ENCODE data around the gene MYB. TPM values are rescaled to one million over a fixed set of nuclear protein-coding genes. Genes with fewer than 3 reads are reported as not detected.
A peak's percentile ranks its signal among the peaks of the same experiment; 100 is the strongest.
"Not testable (repeated sequence)": the region's sequence is repeated elsewhere in the genome, so short reads cannot be mapped to it uniquely, and the experiment has no call there.

MYB gene
- 4.8 TPM for total RNA-seq

- Histone ChIP-seq H3K4me1 (ENCODE audit: insufficient read depth, low read length) (peaks cover 35% of the 10 kb centered on the region), H3K27me3 (ENCODE audit: insufficient read depth, low read length) (no peaks in the 10 kb centered on the region), H3K9me3 (ENCODE audit: low read depth, low read length) (no peaks in the 10 kb centered on the region), H3K4me3 (ENCODE audit: low read length) (peak within 1 kb of the TSS; percentile 78)
Observed at GRCh38 chr6:135180542-135181332, at the start of gene MYB. Gene MYB (plus strand): TSS chr6:135181308. CDS start chr6:135181514, 206 bp downstream.

GRCh38 chr6:135132776-135133175, 48.3 kb upstream of the MYB start:
- peaks cover 24% of the 10 kb centered on the region for H3K4me1 ChIP-seq (ENCODE audit: insufficient read depth, low read length)
- no peak overlapping the region for H3K4me3 ChIP-seq (ENCODE audit: low read length)
- H3K9me3 ChIP-seq (ENCODE audit: low read depth, low read length): no peaks in the 10 kb centered on the region
- H3K27me3 ChIP-seq (ENCODE audit: insufficient read depth, low read length): no peaks in the 10 kb centered on the region

- H3K27me3 ChIP-seq (ENCODE audit: insufficient read depth, low read length): no peaks in the 10 kb centered on the region
- H3K9me3 ChIP-seq (ENCODE audit: low read depth, low read length): no peaks in the 10 kb centered on the region
- H3K4me1 ChIP-seq (ENCODE audit: insufficient read depth, low read length): peaks cover 3% of the 10 kb centered on the region
- no peak overlapping the region for H3K4me3 ChIP-seq (ENCODE audit: low read length)
Observed at GRCh38 chr6:135135835-135136234, 45.3 kb upstream of the MYB start.

GRCh38 chr6:135137826-135138225, 43.3 kb upstream of the MYB start:
- Histone ChIP-seq H3K4me3 (ENCODE audit: low read length) (no peak overlapping the region), H3K27me3 (ENCODE audit: insufficient read depth, low read length) (no peaks in the 10 kb centered on the region), H3K4me1 (ENCODE audit: insufficient read depth, low read length) (peaks cover 11% of the 10 kb centered on the region), H3K9me3 (ENCODE audit: low read depth, low read length) (no peaks in the 10 kb centered on the region)

- Histone ChIP-seq H3K27me3 (ENCODE audit: insufficient read depth, low read length) (no peaks in the 10 kb centered on the region), H3K4me3 (ENCODE audit: low read length) (no peak overlapping the region), H3K9me3 (ENCODE audit: low read depth, low read length) (no peaks in the 10 kb centered on the region), H3K4me1 (ENCODE audit: insufficient read depth, low read length) (peaks cover 15% of the 10 kb centered on the region)
Observed at GRCh38 chr6:135141182-135141581, 39.9 kb upstream of the MYB start.

GRCh38 chr6:135141728-135142127, 39.4 kb upstream of the MYB start:
- H3K27me3 ChIP-seq (ENCODE audit: insufficient read depth, low read length): no peaks in the 10 kb centered on the region
- H3K4me3 ChIP-seq (ENCODE audit: low read length): no peak overlapping the region
- H3K4me1 ChIP-seq (ENCODE audit: insufficient read depth, low read length): peaks cover 18% of the 10 kb centered on the region
- no peaks in the 10 kb centered on the region for H3K9me3 ChIP-seq (ENCODE audit: low read depth, low read length)

- H3K9me3 ChIP-seq (ENCODE audit: low read depth, low read length); H3K27me3 ChIP-seq (ENCODE audit: insufficient read depth, low read length): not testable (repeated sequence)
- peaks cover 18% of the 10 kb centered on the region for H3K4me1 ChIP-seq (ENCODE audit: insufficient read depth, low read length)
Observed at GRCh38 chr6:135142232-135142631, 38.9 kb upstream of the MYB start.

GRCh38 chr6:135144673-135145062, 36.4 kb upstream of the MYB start:
- H3K4me3 ChIP-seq (ENCODE audit: low read length): no peak overlapping the region
- H3K9me3 ChIP-seq (ENCODE audit: low read depth, low read length): no peaks in the 10 kb centered on the region
- no peaks in the 10 kb centered on the region for H3K27me3 ChIP-seq (ENCODE audit: insufficient read depth, low read length)
- H3K4me1 ChIP-seq (ENCODE audit: insufficient read depth, low read length): peaks cover 23% of the 10 kb centered on the region

More at GRCh38 chr6:135142232-135142631, 38.9 kb upstream of the MYB start:
- H3K4me3 ChIP-seq (ENCODE audit: low read length): not testable (repeated sequence)

GRCh38 chr6:135145063-135145800, 35.9 kb upstream of the MYB start:
- Histone ChIP-seq H3K27me3 (ENCODE audit: insufficient read depth, low read length) (no peaks in the 10 kb centered on the region), H3K4me3 (ENCODE audit: low read length) (peak overlapping the region; percentile 29), H3K4me1 (ENCODE audit: insufficient read depth, low read length) (peaks cover 23% of the 10 kb centered on the region), H3K9me3 (ENCODE audit: low read depth, low read length) (no peaks in the 10 kb centered on the region)

GRCh38 chr6:135146162-135146934, 34.8 kb upstream of the MYB start:
- Histone ChIP-seq H3K27me3 (ENCODE audit: insufficient read depth, low read length) (no peaks in the 10 kb centered on the region), H3K9me3 (ENCODE audit: low read depth, low read length) (no peaks in the 10 kb centered on the region), H3K4me3 (ENCODE audit: low read length) (no peak overlapping the region), H3K4me1 (ENCODE audit: insufficient read depth, low read length) (peaks cover 23% of the 10 kb centered on the region)

GRCh38 chr6:135147637-135148592, 33.2 kb upstream of the MYB start:
- Histone ChIP-seq H3K4me3 (ENCODE audit: low read length) (no peak overlapping the region), H3K9me3 (ENCODE audit: low read depth, low read length) (no peaks in the 10 kb centered on the region), H3K27me3 (ENCODE audit: insufficient read depth, low read length) (no peaks in the 10 kb centered on the region), H3K4me1 (ENCODE audit: insufficient read depth, low read length) (peaks cover 15% of the 10 kb centered on the region)

GRCh38 chr6:135148889-135149288, 32.2 kb upstream of the MYB start:
- Histone ChIP-seq H3K4me3 (ENCODE audit: low read length) (no peak overlapping the region), H3K27me3 (ENCODE audit: insufficient read depth, low read length) (no peaks in the 10 kb centered on the region), H3K9me3 (ENCODE audit: low read depth, low read length) (no peaks in the 10 kb centered on the region), H3K4me1 (ENCODE audit: insufficient read depth, low read length) (peaks cover 15% of the 10 kb centered on the region)

- peaks cover 15% of the 10 kb centered on the region for H3K4me1 ChIP-seq (ENCODE audit: insufficient read depth, low read length)
- no peaks in the 10 kb centered on the region for H3K9me3 ChIP-seq (ENCODE audit: low read depth, low read length)
- H3K27me3 ChIP-seq (ENCODE audit: insufficient read depth, low read length): no peaks in the 10 kb centered on the region
- H3K4me3 ChIP-seq (ENCODE audit: low read length): no peak overlapping the region
Observed at GRCh38 chr6:135149376-135149775, 31.7 kb upstream of the MYB start.

- H3K4me1 ChIP-seq (ENCODE audit: insufficient read depth, low read length): peaks cover 15% of the 10 kb centered on the region
- H3K9me3 ChIP-seq (ENCODE audit: low read depth, low read length); H3K27me3 ChIP-seq (ENCODE audit: insufficient read depth, low read length); H3K4me3 ChIP-seq (ENCODE audit: low read length): not testable (repeated sequence)
Observed at GRCh38 chr6:135150481-135150880, 30.6 kb upstream of the MYB start.
